WERI-Rb-1 (cell line): ENCODE data around the gene PROZ.

Experiments used
- DNase-seq: peaks from one replicate; pipeline ENCODE4 v3.0.0-alpha.2; 2020
- H3K27ac ChIP-seq: fragments of 250-450 bp; sonication (Bioruptor Pico); 2 replicates; pipeline ENCODE4 v1.5.1; 2020; ENCODE audit warnings: mild to moderate bottlenecking, moderate library complexity
- H3K27me3 ChIP-seq: fragments of 250-450 bp; sonication (Bioruptor Pico); 2 replicates; pipeline ENCODE4 v1.5.1; 2021; ENCODE audit warnings: mild to moderate bottlenecking, low read depth, moderate library complexity; ENCODE audit not compliant: insufficient read depth, severe bottlenecking
- H3K36me3 ChIP-seq: fragments of 250-450 bp; sonication (Bioruptor Pico); 2 replicates; pipeline ENCODE4 v1.5.1; 2020; ENCODE audit warnings: mild to moderate bottlenecking, moderate library complexity
- H3K4me3 ChIP-seq: 2 replicates; pipeline ENCODE4 v1.5.1; 2011; ENCODE audit warnings: low read depth, mild to moderate bottlenecking, control low read depth, low read length
- H3K9me3 ChIP-seq: fragments of 250-450 bp; sonication (Bioruptor Pico); 2 replicates; pipeline ENCODE4 v1.5.1; 2021; ENCODE audit warnings: mild to moderate bottlenecking, moderate library complexity; ENCODE audit not compliant: severe bottlenecking
- CTCF ChIP-seq: IDR thresholded peaks from 2 replicates; pipeline ENCODE4 v1.5.1; 2011; ENCODE audit warnings: low read depth, mild to moderate bottlenecking, control low read depth, inconsistent platforms, low read length

The PROZ gene

GRCh38 chr13:113207890-113208420 is 49.5 kb downstream of the PROZ start:
- DNase-seq: peak; percentile 68
- peaks cover 72% of the 10 kb centered on the region for H3K36me3 ChIP-seq
- 0 out of 2 replicates have a peak, but pooled peaks have one; percentile 24 for TF ChIP-seq CTCF

GRCh38 chr13:113208421-113209335 is 50.2 kb downstream of the PROZ start, which contains the start of gene PCID2:
Gene PCID2, minus strand, starts transcription at chr13:113208669. Its CDS starts 35 bp downstream, at chr13:113208634.
- H3K27ac ChIP-seq: peak within 1 kb of the TSS; percentile 99
- peaks cover 70% of the 10 kb centered on the region for H3K36me3 ChIP-seq

More at GRCh38 chr13:113207890-113208420, 49.5 kb downstream of the PROZ start:
- no peaks in the 10 kb centered on the region for H3K27me3 ChIP-seq
- peak overlapping the region; percentile 89 for H3K4me3 ChIP-seq
- H3K27ac ChIP-seq: peak overlapping the region; percentile 99
- no peaks in the 10 kb centered on the region for H3K9me3 ChIP-seq

GRCh38 chr13:113209336-113209758 is 50.9 kb downstream of the PROZ start, which contains the start of gene CUL4A:
Gene CUL4A, plus strand, starts transcription at chr13:113209613. Its CDS starts 15 bp downstream, at chr13:113209628.
- DNase-seq: peak; percentile 94
- Histone ChIP-seq H3K9me3 (no peaks in the 10 kb centered on the region), H3K36me3 (peaks cover 69% of the 10 kb centered on the region), H3K27ac (peak within 1 kb of the TSS; percentile 99), H3K27me3 (no peaks in the 10 kb centered on the region), H3K4me3 (peak within 1 kb of the TSS; percentile 89)
- TF ChIP-seq CTCF: no peak

More at GRCh38 chr13:113208421-113209335, 50.2 kb downstream of the PROZ start, which contains the start of gene PCID2:
- Histone ChIP-seq H3K27me3 (no peaks in the 10 kb centered on the region), H3K4me3 (peak within 1 kb of the TSS; percentile 89), H3K9me3 (no peaks in the 10 kb centered on the region)
- 0 out of 2 replicates have a peak, but pooled peaks have one; percentile 24 for TF ChIP-seq CTCF
- peak; percentile 99 for DNase-seq

GRCh38 chr13:113209759-113210421 is 51.4 kb downstream of the PROZ start:
- peak overlapping the region; percentile 89 for H3K4me3 ChIP-seq
- peak; percentile 84 for DNase-seq
- H3K27me3 ChIP-seq: no peaks in the 10 kb centered on the region
- peak overlapping the region; percentile 99 for H3K27ac ChIP-seq
- H3K9me3 ChIP-seq: no peaks in the 10 kb centered on the region
- 0 out of 2 replicates have a peak, but pooled peaks have one; percentile 15 for TF ChIP-seq CTCF
- H3K36me3 ChIP-seq: peaks cover 64% of the 10 kb centered on the region

- TF ChIP-seq CTCF: no peak
- DNase-seq: no peak
- no peaks in the 10 kb centered on the region for H3K9me3 ChIP-seq
- H3K27me3 ChIP-seq: no peaks in the 10 kb centered on the region
- H3K4me3 ChIP-seq: peak overlapping the region; percentile 89; the same call in 1 of the 2 replicates
- H3K27ac ChIP-seq: no peak overlapping the region
- peaks cover 55% of the 10 kb centered on the region for H3K36me3 ChIP-seq
Measured at GRCh38 chr13:113210833-113211232, 52.4 kb downstream of the PROZ start.
